ENCODE results near the gene SBF2.
A peak's percentile ranks its signal among the peaks of the same experiment; 100 is the strongest.
"Not testable (repeated sequence)": the region's sequence is repeated elsewhere in the genome, so short reads cannot be mapped to it uniquely, and the experiment has no call there.

The SBF2 gene

DNA sequence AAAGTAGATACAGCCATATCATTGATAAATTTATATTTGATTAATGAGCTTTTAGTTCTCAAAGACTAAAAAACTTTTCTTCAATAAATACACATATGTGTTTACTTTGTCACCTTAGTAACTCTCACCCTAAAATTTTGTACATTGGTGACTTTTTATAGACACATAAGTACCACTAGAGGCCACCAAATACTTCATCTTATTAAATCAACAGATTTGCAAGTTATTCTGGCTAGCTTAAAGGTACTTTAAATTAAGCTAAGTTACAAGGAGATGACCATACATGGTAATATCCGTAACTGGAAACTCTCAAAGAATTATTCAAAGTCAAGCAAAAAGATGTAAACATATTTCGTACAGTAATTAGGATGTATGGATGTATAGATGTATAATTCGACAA lies 112.2 kb downstream of the SBF2 start:
- DNase-seq (ENCODE audit: insufficient read length, low spot score) (no peak), FAIRE-seq (peak; percentile 88)
- TF ChIP-seq POLR2A (IDR thresholded peaks at IDR 0.05; ENCODE audit: low read depth, low read length), result no peak

DNA sequence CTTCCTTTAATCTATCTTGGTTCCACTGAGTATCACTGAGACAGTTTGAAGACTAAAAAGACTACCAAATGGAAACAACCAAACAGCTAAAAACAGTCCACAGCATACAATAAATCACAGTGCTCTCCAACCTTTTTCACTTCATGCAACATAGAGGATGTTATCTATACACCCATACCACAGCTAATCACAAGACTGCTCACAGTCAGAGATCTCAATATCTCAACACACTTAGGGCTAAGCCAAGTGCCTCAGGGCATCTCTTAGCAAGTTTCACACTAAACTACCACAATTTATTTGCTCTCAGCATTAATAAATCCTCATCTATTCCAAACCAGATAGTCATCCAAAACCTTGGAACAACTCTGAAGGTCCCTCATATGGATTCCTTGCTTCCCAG lies 129.4 kb downstream of the SBF2 start:
- peak; percentile 90 for FAIRE-seq
- no peak for TF ChIP-seq POLR2A (IDR thresholded peaks at IDR 0.05; ENCODE audit: low read depth, low read length)

DNA sequence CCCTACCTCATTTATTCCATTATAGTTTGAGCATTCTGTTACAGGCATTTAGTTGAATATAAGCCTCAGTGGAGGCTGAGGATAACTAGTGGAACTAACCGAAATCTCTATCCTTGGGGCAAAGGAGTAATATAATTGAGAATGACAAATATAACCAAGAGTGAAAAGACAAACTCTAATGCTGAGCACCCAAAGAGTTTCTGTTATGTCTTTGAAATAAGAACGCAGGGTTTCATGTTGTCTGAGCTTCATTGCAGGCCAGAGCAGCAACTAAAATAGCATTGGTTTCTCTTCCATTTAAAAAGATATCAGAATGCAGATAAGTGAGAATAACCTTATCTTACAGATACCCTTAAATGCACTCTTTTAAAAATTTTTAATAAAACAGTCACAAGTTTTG lies 131.8 kb downstream of the SBF2 start:
- FAIRE-seq, result no peak
- DNase-seq (ENCODE audit: insufficient read length, low spot score), result no peak
- no peak for TF ChIP-seq POLR2A (IDR thresholded peaks at IDR 0.05; ENCODE audit: low read depth, low read length)

More for the DNA sequence above, 129.4 kb downstream of the SBF2 start:
- DNase-seq (ENCODE audit: insufficient read length, low spot score), result no peak

- no peak for FAIRE-seq
- no peak for TF ChIP-seq POLR2A (IDR thresholded peaks at IDR 0.05; ENCODE audit: low read depth, low read length)
- DNase-seq (ENCODE audit: insufficient read length, low spot score), result no peak
Measured at GRCh38 chr11:10160350-10160749, 133.7 kb downstream of the SBF2 start.

- DNase-seq (ENCODE audit: insufficient read length, low spot score) (no peak), FAIRE-seq (peak; percentile 74)
- TF ChIP-seq POLR2A (IDR thresholded peaks at IDR 0.05; ENCODE audit: low read depth, low read length), result no peak
Measured at GRCh38 chr11:10158461-10158860, 135.6 kb downstream of the SBF2 start.

GRCh38 chr11:10155793-10156490 lies 138.1 kb downstream of the SBF2 start:
- FAIRE-seq, result no peak
- DNase-seq (ENCODE audit: insufficient read length, low spot score), result no peak
- TF ChIP-seq POLR2A (IDR thresholded peaks at IDR 0.05; ENCODE audit: low read depth, low read length), result no peak

GRCh38 chr11:10150800-10151199 lies 143.2 kb downstream of the SBF2 start:
- TF ChIP-seq POLR2A (IDR thresholded peaks at IDR 0.05; ENCODE audit: low read depth, low read length), result no peak
- FAIRE-seq (peak; percentile 57), DNase-seq (ENCODE audit: insufficient read length, low spot score) (no peak)

GRCh38 chr11:10149553-10149952 lies 144.5 kb downstream of the SBF2 start:
- FAIRE-seq, result peak; percentile 6
- TF ChIP-seq POLR2A (IDR thresholded peaks at IDR 0.05; ENCODE audit: low read depth, low read length), result no peak

GRCh38 chr11:10147195-10147594 lies 146.8 kb downstream of the SBF2 start:
- TF ChIP-seq POLR2A (IDR thresholded peaks at IDR 0.05; ENCODE audit: low read depth, low read length), result no peak
- no peak for DNase-seq (ENCODE audit: insufficient read length, low spot score)
- FAIRE-seq, result peak; percentile 53

More at GRCh38 chr11:10149553-10149952, 144.5 kb downstream of the SBF2 start:
- no peak for DNase-seq (ENCODE audit: insufficient read length, low spot score)

DNA sequence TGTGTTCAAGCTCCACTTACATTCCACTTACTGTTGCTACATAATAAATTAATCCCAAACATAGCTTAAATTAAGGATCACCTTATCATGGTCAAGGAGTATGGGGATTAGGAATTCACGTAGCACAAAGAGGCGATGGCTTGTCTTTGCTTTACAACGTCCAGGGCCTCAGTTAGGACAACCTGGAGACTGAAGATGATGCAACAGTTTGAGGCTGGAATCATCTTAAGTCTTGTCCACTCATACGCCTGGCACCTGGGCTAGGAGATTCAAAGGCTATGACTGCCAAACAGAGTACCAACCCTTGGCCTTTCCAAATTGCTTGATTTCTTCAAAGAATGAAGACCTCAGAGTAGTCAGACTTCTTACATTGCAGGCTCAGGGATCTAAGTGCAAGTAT lies 149.1 kb downstream of the SBF2 start:
- FAIRE-seq, result peak; percentile 68
- TF ChIP-seq POLR2A (IDR thresholded peaks at IDR 0.05; ENCODE audit: low read depth, low read length), result no peak
- no peak for DNase-seq (ENCODE audit: insufficient read length, low spot score)

DNA sequence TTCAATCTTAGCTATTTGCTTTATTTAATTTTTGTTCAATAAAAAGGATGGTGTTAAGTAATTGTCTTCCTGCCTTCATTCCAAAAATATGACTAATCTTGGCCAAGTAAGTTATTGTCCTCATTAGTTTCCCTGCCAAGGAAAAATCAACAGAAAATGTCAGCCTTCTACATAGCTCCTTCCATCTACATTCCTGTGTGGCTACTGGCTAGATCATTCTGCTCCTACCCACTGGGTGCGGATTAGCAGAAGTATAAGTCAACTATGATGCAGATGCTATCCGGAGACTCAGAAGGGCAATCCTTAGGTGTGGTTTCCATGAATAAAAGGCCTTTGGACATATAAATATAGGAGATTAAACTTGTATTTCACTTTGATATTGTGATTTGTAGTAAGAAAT lies 154.4 kb downstream of the SBF2 start:
- DNase-seq (ENCODE audit: insufficient read length, low spot score) (peak; percentile 23), FAIRE-seq (peak; percentile 84)
- no peak for TF ChIP-seq POLR2A (IDR thresholded peaks at IDR 0.05; ENCODE audit: low read depth, low read length)

GRCh38 chr11:10139143-10139542 lies 154.9 kb downstream of the SBF2 start:
- DNase-seq (ENCODE audit: insufficient read length, low spot score) (no peak), FAIRE-seq (no peak)
- no peak for TF ChIP-seq POLR2A (IDR thresholded peaks at IDR 0.05; ENCODE audit: low read depth, low read length)

DNA sequence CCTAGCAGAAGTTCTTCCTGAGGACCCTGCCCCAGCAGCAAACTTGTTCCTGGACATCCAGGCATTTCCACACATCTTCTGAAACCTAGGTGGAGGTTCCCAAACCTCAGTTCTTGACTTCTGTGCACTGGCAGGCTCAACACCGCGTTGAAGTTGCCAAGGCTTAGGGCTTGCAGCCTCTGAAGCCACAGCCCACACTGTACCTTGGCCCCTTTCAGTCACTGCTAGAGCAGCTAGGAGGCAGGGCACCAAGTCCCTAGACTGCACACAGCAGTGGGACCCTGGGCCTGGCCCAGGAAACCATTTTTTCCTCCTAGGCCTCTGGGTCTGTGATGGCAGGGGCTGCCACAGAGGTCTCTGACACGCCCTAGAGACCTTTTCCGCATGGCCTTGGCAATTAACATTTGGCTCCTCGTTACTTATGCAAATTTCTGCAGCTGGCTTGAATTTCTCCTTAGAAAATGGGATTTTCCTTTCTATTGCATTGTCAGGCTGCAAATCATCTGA lies 159.0 kb downstream of the SBF2 start:
- FAIRE-seq (no peak), DNase-seq (ENCODE audit: insufficient read length, low spot score) (no peak)
- TF ChIP-seq POLR2A (IDR thresholded peaks at IDR 0.05; ENCODE audit: low read depth, low read length), result no peak

- not testable (repeated sequence) for DNase-seq (ENCODE audit: insufficient read length, low spot score); FAIRE-seq
Measured at GRCh38 chr11:10134226-10134625, 159.8 kb downstream of the SBF2 start.

- DNase-seq (ENCODE audit: insufficient read length, low spot score); FAIRE-seq: not testable (repeated sequence)
Measured at GRCh38 chr11:10133251-10133650, 160.8 kb downstream of the SBF2 start.

Measured in H54 (cell line).